Erythroblast (primary cell): ENCODE data around the gene NCAM2.

ENCODE experiments used
- GATA1 ChIP-seq: IDR thresholded peaks from 2 replicates; pipeline ENCODE4 v1.6.1; 2011; ENCODE audit warnings: low read depth, mild to moderate bottlenecking, control low read depth, low read length, moderate library complexity
- POLR2A ChIP-seq: IDR thresholded peaks from 2 replicates; pipeline ENCODE4 v1.6.1; 2011; ENCODE audit warnings: mild to moderate bottlenecking, low read length

DNA sequence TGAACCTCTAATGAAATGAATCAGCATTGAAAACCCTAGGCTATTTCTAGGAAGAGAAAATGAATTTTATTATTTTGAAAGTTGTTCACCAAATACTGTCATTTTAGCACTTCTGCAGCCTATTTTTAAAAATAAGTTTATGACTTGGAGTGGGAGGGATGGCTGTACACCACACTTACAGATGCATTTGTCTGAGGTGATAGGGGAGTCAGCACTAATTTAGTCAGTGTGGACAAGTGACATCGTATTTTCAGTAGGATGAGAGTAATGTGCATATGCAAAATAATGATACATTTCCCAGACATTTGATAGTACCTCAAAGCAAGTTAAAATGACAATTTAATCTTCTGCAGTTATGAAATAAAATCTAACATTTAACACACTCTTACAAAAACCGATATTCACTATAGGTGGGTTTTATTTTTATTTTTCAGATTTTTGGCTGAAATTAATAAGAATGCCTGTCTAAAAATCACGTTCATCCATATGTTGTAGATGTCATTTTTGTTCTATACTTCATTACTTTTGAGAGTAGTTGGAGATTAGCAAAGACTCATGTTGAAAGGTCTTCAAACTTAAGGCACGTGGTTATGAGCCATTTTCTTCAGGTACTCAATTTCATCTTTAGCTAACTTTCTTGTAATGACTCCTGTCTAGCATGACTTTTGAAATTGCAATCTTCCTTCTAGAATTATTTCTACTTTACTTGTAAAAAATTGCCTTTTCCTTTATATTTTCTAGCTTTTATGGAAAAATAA, 186.7 kb downstream of the NCAM2 start:
- TF ChIP-seq POLR2A, result no peak
- no peak for TF ChIP-seq GATA1
